ENCODE results near the gene ATP13A4.

Gene ATP13A4

DNA sequence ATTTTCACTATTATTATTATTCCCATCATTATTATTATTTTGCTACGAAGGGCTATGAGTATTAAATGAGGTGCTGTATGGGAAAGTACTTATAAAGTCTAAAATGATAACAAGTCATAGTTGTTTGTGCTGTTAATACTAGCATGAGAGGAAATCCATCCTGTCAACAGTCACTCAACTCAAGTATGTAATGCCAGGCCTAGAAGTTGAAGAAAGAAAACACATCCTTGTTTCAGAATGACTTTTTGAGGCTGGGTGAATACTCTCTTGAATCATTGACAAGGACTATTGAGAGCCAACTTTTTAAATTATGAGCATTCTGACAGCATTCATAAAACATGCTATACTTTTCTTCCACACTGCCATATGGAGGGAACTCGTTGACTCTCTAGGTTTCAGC, 115.3 kb downstream of the ATP13A4 start:
- Histone ChIP-seq H3K9ac (no peak overlapping the region), H3K79me2 (no peaks in the 10 kb centered on the region), H3K4me1 (no peaks in the 10 kb centered on the region), H3K4me3 (ENCODE audit: low read depth, low read length) (no peak overlapping the region), H3K36me3 (ENCODE audit: control insufficient read depth, insufficient read depth, low read length) (no peaks in the 10 kb centered on the region), H3K9me3 (ENCODE audit: control insufficient read depth, low read length) (no peaks in the 10 kb centered on the region), H2AFZ (no peak overlapping the region), H3K4me2 (ENCODE audit: low read length) (no peak overlapping the region), H3K27ac (no peak overlapping the region), H3K27me3 (ENCODE audit: control insufficient read depth, insufficient read depth, low read length) (no peaks in the 10 kb centered on the region)
- TF ChIP-seq, protein P1, sequence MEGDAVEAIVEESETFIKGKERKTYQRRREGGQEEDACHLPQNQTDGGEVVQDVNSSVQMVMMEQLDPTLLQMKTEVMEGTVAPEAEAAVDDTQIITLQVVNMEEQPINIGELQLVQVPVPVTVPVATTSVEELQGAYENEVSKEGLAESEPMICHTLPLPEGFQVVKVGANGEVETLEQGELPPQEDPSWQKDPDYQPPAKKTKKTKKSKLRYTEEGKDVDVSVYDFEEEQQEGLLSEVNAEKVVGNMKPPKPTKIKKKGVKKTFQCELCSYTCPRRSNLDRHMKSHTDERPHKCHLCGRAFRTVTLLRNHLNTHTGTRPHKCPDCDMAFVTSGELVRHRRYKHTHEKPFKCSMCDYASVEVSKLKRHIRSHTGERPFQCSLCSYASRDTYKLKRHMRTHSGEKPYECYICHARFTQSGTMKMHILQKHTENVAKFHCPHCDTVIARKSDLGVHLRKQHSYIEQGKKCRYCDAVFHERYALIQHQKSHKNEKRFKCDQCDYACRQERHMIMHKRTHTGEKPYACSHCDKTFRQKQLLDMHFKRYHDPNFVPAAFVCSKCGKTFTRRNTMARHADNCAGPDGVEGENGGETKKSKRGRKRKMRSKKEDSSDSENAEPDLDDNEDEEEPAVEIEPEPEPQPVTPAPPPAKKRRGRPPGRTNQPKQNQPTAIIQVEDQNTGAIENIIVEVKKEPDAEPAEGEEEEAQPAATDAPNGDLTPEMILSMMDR (IDR thresholded peaks at IDR 0.05), result no peak

DNA sequence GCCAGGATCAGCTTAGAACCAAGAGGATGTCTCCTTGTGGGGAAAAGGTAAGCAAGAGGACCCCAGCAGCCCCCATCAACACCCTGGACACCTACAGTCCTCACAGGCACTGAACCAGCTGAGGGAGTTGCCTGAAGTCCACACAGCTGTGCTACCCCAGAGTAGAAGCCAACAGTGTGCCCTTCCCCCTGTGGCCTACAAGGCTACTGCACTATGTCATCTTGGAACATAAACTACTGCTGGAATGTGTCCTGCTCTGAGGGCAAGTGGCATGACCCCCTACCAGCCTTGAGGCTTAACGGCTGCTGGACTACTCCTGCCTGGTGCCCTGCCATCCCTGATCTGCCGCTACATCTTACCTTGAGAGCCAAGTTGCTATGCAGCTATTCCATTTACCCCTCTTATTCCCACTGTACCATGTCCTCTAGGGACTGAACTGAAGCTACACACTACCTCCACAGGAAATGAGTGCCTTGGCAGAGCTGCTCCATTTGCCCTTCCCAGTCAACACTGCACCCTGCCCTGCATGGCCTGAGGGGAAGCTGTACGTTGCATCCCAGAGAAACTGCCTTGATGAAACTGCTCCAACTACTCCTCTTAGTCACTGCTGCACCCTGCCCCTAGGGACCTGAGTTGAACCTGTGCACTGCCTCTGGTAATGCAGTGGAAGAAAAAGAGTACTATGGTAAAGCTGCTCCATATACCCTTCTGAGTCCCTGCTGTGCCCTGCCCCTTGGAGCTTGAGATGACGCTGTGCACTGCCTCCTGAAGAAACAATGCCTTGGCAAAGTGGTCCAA, 135.9 kb downstream of the ATP13A4 start:
- Histone ChIP-seq H3K4me1 (no peaks in the 10 kb centered on the region), H3K27me3 (ENCODE audit: control insufficient read depth, insufficient read depth, low read length) (no peaks in the 10 kb centered on the region), H3K4me2 (ENCODE audit: low read length) (no peak overlapping the region), H3K4me3 (ENCODE audit: low read depth, low read length) (no peak overlapping the region), H3K79me2 (no peaks in the 10 kb centered on the region), H3K9ac (no peak overlapping the region), H2AFZ (no peak overlapping the region), H3K9me3 (ENCODE audit: control insufficient read depth, low read length) (peaks cover 3% of the 10 kb centered on the region), H3K27ac (no peak overlapping the region), H3K36me3 (ENCODE audit: control insufficient read depth, insufficient read depth, low read length) (peaks cover 3% of the 10 kb centered on the region)
- TF ChIP-seq, protein P1 (IDR thresholded peaks at IDR 0.05), result no peak

DNA sequence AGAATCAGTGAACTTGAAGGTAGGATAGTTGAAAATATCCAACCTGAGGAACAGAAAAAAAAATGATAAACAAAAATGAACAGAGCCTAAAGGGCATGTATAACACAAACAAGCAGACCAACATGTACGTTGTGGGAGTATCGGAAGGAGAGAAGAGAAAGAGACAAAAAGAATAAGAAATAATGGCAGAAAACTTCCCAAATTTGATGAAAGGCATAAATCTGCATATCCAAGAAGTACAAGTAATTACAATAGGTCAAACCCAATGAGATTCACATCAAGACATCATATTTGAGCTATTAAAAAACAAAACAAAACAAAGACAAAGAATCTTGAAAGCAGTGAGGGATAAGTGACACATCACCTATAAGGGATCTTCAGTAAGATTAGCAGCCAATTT, 138.1 kb downstream of the ATP13A4 start:
- no peaks in the 10 kb centered on the region for H3K79me2 ChIP-seq
- no peaks in the 10 kb centered on the region for H3K4me1 ChIP-seq
- no peak overlapping the region for H3K9ac ChIP-seq
- H3K27me3 ChIP-seq (ENCODE audit: control insufficient read depth, insufficient read depth, low read length), result no peaks in the 10 kb centered on the region
- H2AFZ ChIP-seq, result no peak overlapping the region
- no peak overlapping the region for H3K4me2 ChIP-seq (ENCODE audit: low read length)
- H3K36me3 ChIP-seq (ENCODE audit: control insufficient read depth, insufficient read depth, low read length), result peaks cover 6% of the 10 kb centered on the region
- TF ChIP-seq, protein P1 (IDR thresholded peaks at IDR 0.05), result no peak
- H3K27ac ChIP-seq, result no peak overlapping the region
- no peak overlapping the region for H3K4me3 ChIP-seq (ENCODE audit: low read depth, low read length)
- peaks cover 3% of the 10 kb centered on the region for H3K9me3 ChIP-seq (ENCODE audit: control insufficient read depth, low read length)

DNA sequence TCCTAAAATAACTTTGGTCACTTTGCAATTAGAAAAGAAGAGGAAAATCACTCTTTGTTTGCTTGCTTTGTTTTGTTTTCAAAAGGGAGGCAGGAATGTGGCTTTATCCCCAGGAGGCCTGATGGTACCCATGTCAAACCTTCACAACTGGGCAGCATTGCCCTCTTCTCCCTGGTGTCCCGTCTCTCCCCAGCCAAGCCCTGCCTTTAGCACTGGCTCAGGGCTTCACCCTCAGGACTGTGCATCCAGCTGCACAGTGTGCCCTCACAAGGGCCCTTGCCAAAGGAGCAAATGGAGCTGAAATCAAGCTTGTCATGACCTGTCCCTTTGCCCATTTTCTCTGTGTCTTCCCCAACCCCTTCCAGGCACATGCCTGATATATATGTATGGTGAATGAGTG, 147.0 kb downstream of the ATP13A4 start:
- Histone ChIP-seq H3K27ac (no peak overlapping the region), H3K9ac (no peak overlapping the region), H2AFZ (no peak overlapping the region), H3K4me3 (ENCODE audit: low read depth, low read length) (no peak overlapping the region), H3K9me3 (ENCODE audit: control insufficient read depth, low read length) (no peaks in the 10 kb centered on the region), H3K27me3 (ENCODE audit: control insufficient read depth, insufficient read depth, low read length) (no peaks in the 10 kb centered on the region), H3K4me1 (no peaks in the 10 kb centered on the region), H3K36me3 (ENCODE audit: control insufficient read depth, insufficient read depth, low read length) (peaks cover under 1% of the 10 kb centered on the region), H3K79me2 (no peaks in the 10 kb centered on the region), H3K4me2 (ENCODE audit: low read length) (no peak overlapping the region)
- TF ChIP-seq, protein P1 (IDR thresholded peaks at IDR 0.05), result no peak

DNA sequence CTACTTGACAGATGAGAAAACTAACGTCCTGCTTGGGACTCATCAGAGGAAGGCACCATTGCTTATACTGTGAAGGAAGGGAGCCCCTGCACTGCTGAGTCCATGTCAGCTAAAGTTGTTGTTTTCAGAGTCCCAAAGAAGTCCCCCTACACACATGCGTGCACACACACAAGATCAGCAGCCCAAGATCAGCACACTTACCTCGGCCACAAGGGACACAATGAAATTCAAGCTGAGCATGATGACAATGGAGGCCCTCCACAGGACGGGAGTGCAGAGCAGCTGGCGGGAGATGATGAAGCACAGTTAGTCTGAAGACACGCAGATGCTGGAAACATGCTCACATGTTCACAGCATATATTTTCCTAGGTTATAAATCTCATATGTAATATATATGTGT, 147.6 kb downstream of the ATP13A4 start:
- no peak overlapping the region for H3K4me3 ChIP-seq (ENCODE audit: low read depth, low read length)
- no peak overlapping the region for H3K4me2 ChIP-seq (ENCODE audit: low read length)
- no peak overlapping the region for H3K9ac ChIP-seq
- no peaks in the 10 kb centered on the region for H3K9me3 ChIP-seq (ENCODE audit: control insufficient read depth, low read length)
- H3K79me2 ChIP-seq, result no peaks in the 10 kb centered on the region
- H2AFZ ChIP-seq, result no peak overlapping the region
- TF ChIP-seq, protein P1 (IDR thresholded peaks at IDR 0.05), result no peak
- no peak overlapping the region for H3K27ac ChIP-seq
- no peaks in the 10 kb centered on the region for H3K27me3 ChIP-seq (ENCODE audit: control insufficient read depth, insufficient read depth, low read length)
- H3K4me1 ChIP-seq, result no peaks in the 10 kb centered on the region
- H3K36me3 ChIP-seq (ENCODE audit: control insufficient read depth, insufficient read depth, low read length), result no peaks in the 10 kb centered on the region
